NT2/D1 (cell line): ENCODE measurements around the gene TBC1D9.

Source experiments
- DNase-seq: peaks from one replicate; pipeline ENCODE4 v3.0.0-alpha.2; 2011; ENCODE audit warnings: low read depth, low spot score
- H3K27me3 ChIP-seq: 2 replicates; pipeline ENCODE4 v1.6.0; 2011; ENCODE audit warnings: mild to moderate bottlenecking; ENCODE audit not compliant: insufficient read length, insufficient read depth
- H3K36me3 ChIP-seq: 2 replicates; pipeline ENCODE4 v1.6.1; 2011; ENCODE audit warnings: mild to moderate bottlenecking, low read length, mixed read lengths; ENCODE audit not compliant: insufficient read depth, insufficient read length
- H3K4me1 ChIP-seq: 2 replicates; pipeline ENCODE4 v1.5.1; 2011; ENCODE audit not compliant: insufficient read depth, insufficient read length
- H3K4me3 ChIP-seq: 2 replicates; pipeline ENCODE4 v1.5.1; 2011; ENCODE audit warnings: low read depth; ENCODE audit not compliant: insufficient read length
- H3K9ac ChIP-seq: 2 replicates; pipeline ENCODE4 v1.6.0; 2011; ENCODE audit warnings: low read depth; ENCODE audit not compliant: insufficient read length
- H3K9me3 ChIP-seq: 2 replicates; pipeline ENCODE4 v1.5.1; 2011; ENCODE audit warnings: mild to moderate bottlenecking, low read length; ENCODE audit not compliant: insufficient read depth
- SUZ12 ChIP-seq: IDR thresholded peaks from 2 replicates; pipeline ENCODE4 v1.6.1; 2011; ENCODE audit not compliant: insufficient read length, insufficient read depth; ENCODE audit errors: extremely low read depth
- YY1 ChIP-seq: IDR thresholded peaks from 2 replicates; pipeline ENCODE4 v1.6.1; 2011; ENCODE audit not compliant: insufficient read length, insufficient read depth
- ZNF274 ChIP-seq: IDR thresholded peaks from 2 replicates; pipeline ENCODE4 v1.6.1; 2011; ENCODE audit warnings: mild to moderate bottlenecking, low read depth, low read length

TBC1D9 gene

DNA sequence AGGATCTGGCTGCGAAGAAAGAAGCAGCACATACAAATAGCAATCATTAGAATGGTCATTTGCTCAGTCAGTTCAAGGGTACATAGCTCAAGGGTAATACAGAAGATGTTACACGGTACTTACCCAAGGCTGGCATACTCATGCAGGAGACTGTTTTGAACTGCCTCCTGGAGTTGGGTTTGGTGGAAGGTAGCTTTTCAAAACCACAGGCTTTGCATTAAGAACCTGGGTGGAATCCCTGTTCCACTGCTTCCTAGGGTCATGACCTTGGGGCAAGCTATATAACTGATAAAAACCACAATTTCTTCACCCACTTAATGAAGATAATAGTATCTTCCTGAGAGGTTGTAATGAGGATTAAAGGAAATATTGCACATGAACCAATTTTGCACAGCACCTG lies 36.5 kb downstream of the TBC1D9 start:
- Histone ChIP-seq H3K9me3 (no peaks in the 10 kb centered on the region), H3K27me3 (no peaks in the 10 kb centered on the region), H3K4me1 (no peaks in the 10 kb centered on the region), H3K36me3 (no peaks in the 10 kb centered on the region), H3K9ac (no peak overlapping the region), H3K4me3 (no peak overlapping the region)
- no peak for TF ChIP-seq SUZ12
- TF ChIP-seq ZNF274, result no peak
- TF ChIP-seq YY1, result no peak
- DNase-seq, result no peak

- Histone ChIP-seq H3K4me1 (no peaks in the 10 kb centered on the region), H3K27me3 (no peaks in the 10 kb centered on the region), H3K9ac (no peak overlapping the region), H3K4me3 (no peak overlapping the region), H3K9me3 (no peaks in the 10 kb centered on the region), H3K36me3 (no peaks in the 10 kb centered on the region)
- DNase-seq, result no peak
- no peak for TF ChIP-seq YY1
Measured at GRCh38 chr4:140719022-140719421, 37.2 kb downstream of the TBC1D9 start.

DNA sequence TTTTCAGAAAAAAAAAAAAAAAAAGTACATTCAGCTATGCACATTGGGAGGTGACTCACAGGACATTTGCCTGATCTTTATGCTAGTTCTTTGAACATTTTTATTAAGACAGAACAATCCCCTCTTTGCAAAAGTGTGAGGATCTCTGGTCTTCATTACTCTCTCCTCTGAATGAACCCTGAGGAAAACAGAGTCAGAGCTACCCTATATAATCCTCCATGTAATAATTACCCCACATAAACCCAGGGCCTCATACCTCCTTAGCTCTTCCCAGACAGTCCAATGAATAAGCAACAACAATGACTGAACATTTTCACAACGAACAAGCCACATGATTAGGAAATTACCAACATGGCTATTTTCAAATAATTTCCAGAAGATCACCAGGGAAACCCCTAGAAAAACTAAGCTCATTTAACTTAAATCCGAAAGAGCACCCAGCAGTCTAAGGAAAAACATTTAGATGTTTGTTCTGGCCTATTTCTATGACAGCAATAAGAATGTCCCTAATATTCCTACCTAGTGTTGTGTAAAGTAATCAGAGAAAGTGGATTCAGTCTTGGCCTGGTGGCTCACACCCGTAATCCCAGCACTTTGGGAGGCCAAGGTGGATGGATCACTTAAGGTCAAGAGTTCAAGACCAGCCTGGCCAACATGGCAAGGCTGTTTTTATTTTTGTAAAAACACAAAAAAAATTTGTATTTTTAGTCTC lies 37.8 kb downstream of the TBC1D9 start:
- Histone ChIP-seq H3K4me3 (no peak overlapping the region), H3K4me1 (no peaks in the 10 kb centered on the region), H3K27me3 (no peaks in the 10 kb centered on the region), H3K9ac (no peak overlapping the region), H3K36me3 (no peaks in the 10 kb centered on the region), H3K9me3 (no peaks in the 10 kb centered on the region)
- DNase-seq, result no peak
- TF ChIP-seq SUZ12 (no peak), ZNF274 (no peak), YY1 (no peak)

GRCh38 chr4:140717313-140717712 lies 38.9 kb downstream of the TBC1D9 start:
- H3K9ac ChIP-seq, result no peak overlapping the region
- H3K4me1 ChIP-seq, result no peaks in the 10 kb centered on the region
- H3K36me3 ChIP-seq, result no peaks in the 10 kb centered on the region
- no peak overlapping the region for H3K4me3 ChIP-seq
- TF ChIP-seq YY1 (no peak), ZNF274 (no peak), SUZ12 (no peak)
- H3K9me3 ChIP-seq, result no peaks in the 10 kb centered on the region
- DNase-seq, result no peak
- no peaks in the 10 kb centered on the region for H3K27me3 ChIP-seq

DNA sequence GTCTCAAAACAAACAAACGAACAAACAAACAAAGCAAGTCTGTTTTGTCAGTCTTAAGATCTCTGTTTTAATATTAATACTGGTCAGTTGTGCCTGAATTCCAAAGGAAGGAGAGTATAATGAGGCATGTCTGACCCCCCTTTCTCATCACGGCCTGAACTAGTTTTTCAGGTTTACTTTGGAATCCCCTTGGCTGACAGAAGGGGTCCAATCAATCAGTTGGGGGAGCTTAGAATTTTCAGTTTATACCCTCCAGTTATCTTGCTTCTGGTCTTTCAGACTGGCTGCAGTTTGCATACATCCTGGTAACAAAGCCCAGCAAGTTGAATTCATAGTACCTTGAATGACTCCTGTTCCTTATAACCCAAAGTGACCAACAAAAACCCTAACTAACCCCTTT lies 41.1 kb downstream of the TBC1D9 start:
- TF ChIP-seq ZNF274, result no peak
- no peak for TF ChIP-seq SUZ12
- TF ChIP-seq YY1, result no peak
- no peaks in the 10 kb centered on the region for H3K27me3 ChIP-seq
- no peaks in the 10 kb centered on the region for H3K4me1 ChIP-seq
- no peak overlapping the region for H3K4me3 ChIP-seq
- H3K9ac ChIP-seq, result no peak overlapping the region
- no peaks in the 10 kb centered on the region for H3K9me3 ChIP-seq
- H3K36me3 ChIP-seq, result no peaks in the 10 kb centered on the region
- no peak for DNase-seq

- Histone ChIP-seq H3K36me3 (no peaks in the 10 kb centered on the region), H3K4me3 (no peak overlapping the region), H3K27me3 (no peaks in the 10 kb centered on the region), H3K4me1 (no peaks in the 10 kb centered on the region), H3K9ac (no peak overlapping the region), H3K9me3 (no peaks in the 10 kb centered on the region)
- no peak for DNase-seq
- no peak for TF ChIP-seq ZNF274
- no peak for TF ChIP-seq SUZ12
- no peak for TF ChIP-seq YY1
Measured at GRCh38 chr4:140711910-140712309, 44.3 kb downstream of the TBC1D9 start.

GRCh38 chr4:140710908-140711622 lies 45.1 kb downstream of the TBC1D9 start:
- Histone ChIP-seq H3K9ac (no peak overlapping the region), H3K36me3 (no peaks in the 10 kb centered on the region), H3K4me3 (no peak overlapping the region), H3K4me1 (no peaks in the 10 kb centered on the region), H3K27me3 (no peaks in the 10 kb centered on the region), H3K9me3 (no peaks in the 10 kb centered on the region)
- TF ChIP-seq YY1, result no peak
- DNase-seq, result no peak

GRCh38 chr4:140707325-140707724 lies 48.9 kb downstream of the TBC1D9 start:
- Histone ChIP-seq H3K4me1 (no peaks in the 10 kb centered on the region), H3K36me3 (no peaks in the 10 kb centered on the region), H3K27me3 (no peaks in the 10 kb centered on the region), H3K9me3 (no peaks in the 10 kb centered on the region), H3K9ac (no peak overlapping the region), H3K4me3 (no peak overlapping the region)
- DNase-seq, result no peak
- TF ChIP-seq ZNF274, result no peak
- no peak for TF ChIP-seq SUZ12
- no peak for TF ChIP-seq YY1
